Hematopoietic multipotent progenitor cell treated with erythropoietin and hydrocortisone succinate and interleukin-3 and kit ligand, for 6 days (in vitro differentiated cells): ENCODE data around the gene SHLD1.
"Not testable (repeated sequence)": the region's sequence is repeated elsewhere in the genome, so short reads cannot be mapped to it uniquely, and the experiment has no call there.

ENCODE experiments used
- DNase-seq: peaks from one replicate; pipeline ENCODE4 v3.0.0-alpha.2; 2015

Gene SHLD1, protein sequence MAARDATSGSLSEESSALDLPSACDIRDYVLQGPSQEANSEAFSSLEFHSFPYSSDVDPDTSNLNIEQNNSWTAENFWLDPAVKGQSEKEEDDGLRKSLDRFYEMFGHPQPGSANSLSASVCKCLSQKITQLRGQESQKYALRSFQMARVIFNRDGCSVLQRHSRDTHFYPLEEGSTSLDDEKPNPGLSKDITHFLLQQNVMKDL

GRCh38 chr20:5749952-5750779 is at the start of gene SHLD1:
Gene SHLD1, plus strand, starts transcription at chr20:5750401. Its CDS starts 22,465 bp downstream, at chr20:5772866.
- peak; percentile 97 for DNase-seq

- DNase-seq = not testable (repeated sequence)
These were observed 47.9 kb upstream of the SHLD1 start for GRCh38 chr20:5702339-5702738.

DNA sequence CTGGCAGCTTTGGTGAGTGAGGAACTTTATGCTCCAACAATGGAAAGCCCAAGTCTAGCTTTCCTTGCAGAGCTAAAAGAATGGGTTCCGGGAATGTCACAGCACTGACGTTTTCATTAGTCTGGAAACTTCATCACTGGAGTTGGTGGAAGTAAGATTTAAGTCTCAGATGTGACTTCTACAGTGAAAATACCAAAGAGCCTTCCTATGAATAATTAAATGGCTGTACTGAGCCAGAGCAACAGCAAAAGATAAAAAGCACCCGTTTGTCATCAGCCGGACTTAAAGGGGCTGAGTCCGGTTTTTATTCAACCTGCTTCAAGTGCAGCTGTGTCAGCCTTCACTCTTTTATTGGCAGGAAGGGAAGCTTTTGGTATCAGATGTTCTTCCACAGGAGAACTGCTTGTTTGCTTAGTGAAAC is 46.5 kb upstream of the SHLD1 start:
- DNase-seq = no peak

GRCh38 chr20:5705827-5706226 is 44.4 kb upstream of the SHLD1 start:
- DNase-seq = no peak

DNA sequence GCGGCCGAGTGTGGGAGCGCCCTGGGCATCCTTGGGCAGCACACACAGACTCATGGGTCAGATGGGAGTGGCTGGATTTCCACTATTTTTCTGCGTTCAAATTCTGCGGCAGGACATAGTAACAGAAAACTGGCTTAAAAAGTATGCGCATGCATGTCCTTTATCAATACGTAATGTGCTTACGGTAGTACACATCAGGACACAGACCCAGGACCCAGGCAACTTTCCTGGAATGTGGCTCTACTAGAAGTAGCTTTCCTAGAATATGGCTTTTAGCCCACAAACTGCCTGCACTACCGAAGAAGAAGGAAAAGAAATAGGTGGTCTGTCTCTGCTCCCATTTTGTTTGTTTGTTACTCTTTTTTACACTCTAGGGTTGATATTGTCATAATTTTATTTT is 43.4 kb upstream of the SHLD1 start:
- no peak for DNase-seq

- no peak for DNase-seq
These were observed 39.6 kb upstream of the SHLD1 start for GRCh38 chr20:5710551-5710950.

- peak; percentile 19 for DNase-seq
These were observed 35.8 kb upstream of the SHLD1 start for GRCh38 chr20:5714261-5715041.

DNA sequence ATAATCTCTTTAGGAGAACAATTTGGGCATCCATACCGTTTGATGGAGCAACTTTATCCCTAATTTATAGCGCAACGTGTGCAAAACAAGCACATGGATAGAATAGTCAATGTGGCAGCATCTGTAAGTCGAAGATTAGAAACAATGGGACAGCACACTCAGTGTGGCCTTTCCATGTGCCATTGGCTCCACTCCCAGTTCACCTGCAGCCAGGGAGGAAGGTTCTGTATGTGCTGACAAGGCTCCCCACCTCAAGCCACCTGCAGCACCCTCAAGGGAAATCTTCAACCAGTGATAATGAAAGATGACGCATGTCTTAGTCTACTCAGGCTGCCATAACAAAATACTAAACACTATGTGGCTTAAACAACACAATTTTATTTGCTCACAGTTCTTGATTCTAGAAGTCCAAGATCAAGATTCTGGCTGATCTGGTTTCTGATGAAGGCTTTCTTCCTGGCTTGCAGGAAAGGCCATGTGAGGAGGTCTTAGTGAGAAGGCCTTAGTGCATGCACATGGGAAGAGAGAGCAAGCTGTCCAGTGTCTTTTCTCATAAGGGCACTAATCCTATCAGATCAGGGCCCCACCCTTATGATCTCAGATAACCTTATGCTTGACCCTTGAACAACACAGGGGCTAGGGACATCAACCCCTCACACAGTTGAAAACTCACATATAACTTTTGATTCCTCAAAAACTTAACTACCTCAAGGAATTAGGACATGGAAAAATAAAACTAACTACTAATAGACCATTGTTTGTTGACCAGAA is 34.9 kb upstream of the SHLD1 start:
- no peak for DNase-seq

DNA sequence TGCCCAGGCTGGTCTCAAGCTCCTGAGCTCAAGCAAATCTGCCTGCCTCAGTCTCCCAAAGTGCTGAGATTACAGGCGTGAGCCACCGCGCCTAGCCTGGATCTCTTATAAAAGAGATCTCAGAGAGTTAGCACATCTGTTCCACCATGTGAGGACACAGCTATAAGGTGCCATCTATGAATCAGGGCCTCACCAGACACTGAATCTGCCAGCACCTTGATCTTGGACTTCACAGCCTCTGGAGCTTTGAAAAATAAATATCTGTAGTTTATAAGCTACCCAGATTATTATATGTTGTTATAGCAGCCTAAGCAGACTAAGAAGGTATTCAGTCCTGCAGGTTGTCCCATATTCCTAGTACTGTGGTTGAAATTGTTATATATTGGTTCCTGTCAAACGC is 33.2 kb upstream of the SHLD1 start:
- DNase-seq = no peak

DNA sequence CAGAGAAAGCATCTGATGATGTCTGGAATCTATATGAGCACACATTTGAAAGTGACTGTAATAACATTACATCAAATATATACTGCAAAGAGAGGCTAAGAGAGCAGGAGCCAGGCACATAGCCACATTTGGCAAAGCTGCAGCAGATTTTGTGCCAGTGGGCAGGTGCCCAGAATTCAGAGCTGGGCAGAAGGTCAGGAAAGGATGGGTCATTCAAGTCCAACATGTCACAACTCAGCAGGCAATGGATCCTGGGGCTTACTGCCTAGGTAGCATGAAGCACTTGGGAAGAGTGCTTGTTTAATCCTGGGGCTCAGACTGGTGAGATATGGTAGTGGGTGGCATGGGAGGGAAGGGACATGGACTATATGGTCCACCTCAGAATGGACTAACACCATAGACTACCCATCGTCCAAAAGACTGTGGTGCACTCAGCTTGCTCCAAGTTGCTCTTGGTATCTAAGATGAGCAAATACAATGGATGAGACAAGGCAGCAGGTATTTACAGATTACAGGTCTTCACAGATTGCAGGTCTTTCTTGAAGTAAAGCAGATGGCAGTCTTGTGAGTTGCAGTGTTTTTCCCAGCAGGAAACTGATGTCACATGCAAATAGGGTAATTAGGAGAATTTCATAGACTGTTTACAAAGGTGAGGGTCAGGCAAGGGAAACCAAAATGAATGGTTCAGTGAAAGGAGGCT is 31.2 kb upstream of the SHLD1 start:
- DNase-seq = no peak

- DNase-seq = peak; percentile 51
These were observed 30.3 kb upstream of the SHLD1 start for GRCh38 chr20:5719861-5720403.

GRCh38 chr20:5720696-5721095 is 29.5 kb upstream of the SHLD1 start:
- DNase-seq = no peak

DNA sequence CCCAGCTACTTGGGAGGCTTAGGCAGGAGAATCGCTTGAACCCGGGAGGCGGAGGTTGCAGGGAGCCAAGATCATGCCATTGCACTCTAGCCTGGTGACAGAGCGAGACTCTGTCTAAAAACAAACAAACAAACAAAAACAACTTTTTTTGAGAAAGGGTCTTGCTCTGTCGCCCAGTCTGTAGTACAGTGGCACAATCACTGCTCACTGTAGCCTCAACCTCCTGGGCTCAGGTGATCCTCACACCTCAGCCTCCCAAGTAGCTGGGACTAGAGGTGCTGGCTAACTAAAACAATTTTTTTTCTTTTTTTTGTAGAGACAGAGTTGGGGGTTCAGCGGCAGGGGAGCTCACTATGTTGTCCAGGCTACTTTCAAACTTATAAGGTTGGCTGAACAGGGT is 28.8 kb upstream of the SHLD1 start:
- DNase-seq = not testable (repeated sequence)

- no peak for DNase-seq
These were observed 27.3 kb upstream of the SHLD1 start for GRCh38 chr20:5722927-5723326.

- not testable (repeated sequence) for DNase-seq
These were observed 25.1 kb upstream of the SHLD1 start for GRCh38 chr20:5725183-5725463.

DNA sequence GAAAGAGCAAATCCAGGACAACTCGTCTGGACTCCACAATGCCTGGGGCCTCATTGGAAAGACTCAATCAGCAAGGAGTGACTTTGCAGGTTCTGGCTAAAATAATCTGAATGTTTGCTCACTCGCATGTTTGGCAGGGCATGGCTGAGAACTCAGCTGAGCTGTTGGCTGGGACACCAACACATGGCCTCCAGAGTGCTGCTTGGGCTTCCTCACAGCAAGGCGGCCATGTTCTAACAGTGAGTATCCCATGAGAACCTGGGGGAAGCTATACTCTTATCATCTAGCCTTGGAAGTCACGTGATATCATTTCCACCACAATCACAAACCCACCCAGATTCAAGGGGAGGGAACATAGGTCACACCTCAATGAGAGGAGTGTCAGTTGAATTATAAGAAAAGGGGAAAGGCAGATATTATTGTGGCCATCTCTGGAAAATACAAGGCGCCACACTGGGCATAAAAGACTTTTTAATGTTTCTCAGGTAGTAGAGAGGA is 23.1 kb upstream of the SHLD1 start:
- DNase-seq = no peak

GRCh38 chr20:5729348-5729747 is 20.9 kb upstream of the SHLD1 start:
- DNase-seq = no peak

DNA sequence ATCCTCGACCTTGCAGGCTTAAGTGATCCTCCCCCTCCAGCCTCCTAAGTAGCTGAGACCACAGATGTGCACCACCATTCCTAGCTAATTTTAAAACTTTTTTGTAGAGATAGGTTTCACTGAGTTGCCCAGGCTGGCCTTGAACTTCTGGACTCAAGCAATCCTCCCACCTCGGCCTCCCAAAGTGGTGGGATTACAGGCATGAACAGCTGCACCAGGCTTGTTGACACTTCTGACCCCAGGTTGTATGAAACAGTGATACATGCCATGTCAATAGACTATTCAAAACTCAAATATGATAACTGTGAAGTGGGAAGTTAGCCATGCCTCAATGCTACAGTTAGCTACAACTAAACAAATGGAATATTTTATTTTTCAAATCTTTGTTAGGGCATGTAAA is 20.1 kb upstream of the SHLD1 start:
- no peak for DNase-seq

DNA sequence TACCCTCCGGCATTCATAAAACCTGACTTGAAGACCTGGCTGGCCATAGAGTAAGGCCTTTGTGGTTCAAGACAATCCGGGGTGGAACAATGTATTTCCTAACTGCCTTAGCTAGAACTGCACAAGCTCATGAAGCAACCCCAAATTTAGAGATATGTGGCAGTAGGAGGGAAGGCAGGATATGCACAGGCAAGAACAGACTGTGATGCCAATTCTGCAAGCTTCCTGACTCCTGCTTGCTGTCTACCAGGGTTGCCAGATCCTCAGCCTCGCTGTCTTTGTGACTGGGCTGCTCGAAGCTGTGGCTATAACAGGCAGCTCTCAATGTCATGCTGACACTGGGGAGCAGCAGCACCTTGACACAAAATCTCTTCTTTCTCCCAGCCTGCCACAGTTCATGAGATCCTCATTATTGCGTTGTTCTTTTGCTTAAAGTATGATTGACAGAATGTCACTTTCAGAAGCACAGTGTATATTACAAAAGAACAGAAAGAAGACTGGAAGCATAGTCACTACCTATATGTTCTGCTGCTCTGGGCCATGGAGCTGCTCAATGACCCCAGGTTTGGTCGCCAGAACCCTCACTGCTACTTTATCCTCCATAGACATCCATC is 18.3 kb upstream of the SHLD1 start:
- no peak for DNase-seq

DNA sequence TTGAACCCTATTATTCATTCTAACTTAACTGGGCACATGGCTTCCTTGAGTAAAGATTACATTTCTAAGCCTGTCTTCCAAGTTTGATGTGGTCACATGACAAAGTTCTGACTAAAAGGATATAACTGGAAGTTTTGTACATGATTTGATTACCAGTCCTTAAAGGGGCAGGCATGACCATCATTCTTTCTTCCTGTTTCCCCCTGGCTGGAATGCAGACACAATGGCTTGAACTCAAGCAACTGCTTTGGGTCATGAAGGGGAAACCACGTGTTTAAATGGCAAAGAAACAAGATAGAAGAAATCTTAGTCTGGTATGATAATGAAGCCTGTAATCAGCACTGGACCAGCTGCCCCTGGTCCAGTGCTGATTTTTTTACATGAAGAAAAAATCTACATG is 15.6 kb upstream of the SHLD1 start:
- no peak for DNase-seq

DNA sequence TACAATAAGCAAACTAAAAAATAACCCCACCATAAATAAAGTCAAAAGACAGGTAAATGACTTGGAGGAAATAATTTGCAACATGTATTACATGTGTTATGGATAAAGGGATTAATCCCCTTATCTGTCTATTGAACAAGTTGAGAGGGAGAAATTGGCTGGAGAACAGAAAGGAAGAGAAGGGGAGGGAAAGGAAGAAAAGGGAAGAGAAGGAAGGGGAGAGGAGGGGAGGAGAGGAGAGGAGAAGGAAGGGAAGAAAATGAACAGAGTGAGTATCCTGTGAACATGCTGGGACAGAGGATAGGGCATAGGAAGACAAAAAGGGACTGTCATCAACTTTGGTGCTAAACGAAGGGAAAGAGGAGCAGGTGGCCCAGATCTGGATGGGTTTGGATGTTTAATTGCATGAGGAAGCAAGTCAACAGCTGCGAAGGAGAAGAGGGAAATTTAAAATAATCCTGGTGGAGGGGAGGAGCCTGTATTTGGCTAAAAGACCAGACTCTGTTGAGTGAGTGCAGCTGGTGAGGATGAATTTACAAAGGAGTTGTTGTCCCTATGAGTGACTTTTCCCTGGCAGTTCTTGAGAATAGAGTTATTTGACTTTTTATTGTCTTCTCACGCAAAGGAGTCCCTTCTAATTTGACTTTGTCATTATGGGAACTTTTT is 14.2 kb upstream of the SHLD1 start:
- no peak for DNase-seq
